HL-60 (cell line): ENCODE results near the gene E2F2.

Experiments used
- CTCF ChIP-seq: IDR thresholded peaks from one replicate; pipeline ENCODE4 v1.5.1; 2011; ENCODE audit warnings: low read length, control low read depth, inconsistent platforms; ENCODE audit not compliant: insufficient read depth
- GABPA ChIP-seq: IDR thresholded peaks from 2 replicates; pipeline ENCODE4 v1.6.1; 2012; ENCODE audit warnings: low read depth
- POLR2AphosphoS5 ChIP-seq: IDR thresholded peaks from 2 replicates; pipeline ENCODE4 v1.6.1; 2012; ENCODE audit warnings: low read depth
- REST ChIP-seq: IDR thresholded peaks from 2 replicates; pipeline ENCODE4 v1.6.1; 2012; ENCODE audit warnings: low read depth; ENCODE audit not compliant: insufficient replicate concordance

- TF ChIP-seq CTCF (peak; percentile 86), POLR2AphosphoS5 (no peak), GABPA (no peak), REST (no peak)
These were observed 13.7 kb upstream of the E2F2 start for GRCh38 chr1:23544444-23545389.
